Activated CD8-positive, alpha-beta memory T cell treated with anti-CD3 and anti-CD28 coated beads, Interleukin-2, amount 50 U/mL, for 24 hours (primary cell): Measurements from ENCODE around the gene GNG5.
"Not testable (repeated sequence)": the region's sequence is repeated elsewhere in the genome, so short reads cannot be mapped to it uniquely, and the experiment has no call there.

Source experiments
- DNase-seq: peaks from one replicate; pipeline ENCODE4 v3.0.0-alpha.2; 2020; ENCODE audit errors: extremely low read depth

GNG5 gene

DNA sequence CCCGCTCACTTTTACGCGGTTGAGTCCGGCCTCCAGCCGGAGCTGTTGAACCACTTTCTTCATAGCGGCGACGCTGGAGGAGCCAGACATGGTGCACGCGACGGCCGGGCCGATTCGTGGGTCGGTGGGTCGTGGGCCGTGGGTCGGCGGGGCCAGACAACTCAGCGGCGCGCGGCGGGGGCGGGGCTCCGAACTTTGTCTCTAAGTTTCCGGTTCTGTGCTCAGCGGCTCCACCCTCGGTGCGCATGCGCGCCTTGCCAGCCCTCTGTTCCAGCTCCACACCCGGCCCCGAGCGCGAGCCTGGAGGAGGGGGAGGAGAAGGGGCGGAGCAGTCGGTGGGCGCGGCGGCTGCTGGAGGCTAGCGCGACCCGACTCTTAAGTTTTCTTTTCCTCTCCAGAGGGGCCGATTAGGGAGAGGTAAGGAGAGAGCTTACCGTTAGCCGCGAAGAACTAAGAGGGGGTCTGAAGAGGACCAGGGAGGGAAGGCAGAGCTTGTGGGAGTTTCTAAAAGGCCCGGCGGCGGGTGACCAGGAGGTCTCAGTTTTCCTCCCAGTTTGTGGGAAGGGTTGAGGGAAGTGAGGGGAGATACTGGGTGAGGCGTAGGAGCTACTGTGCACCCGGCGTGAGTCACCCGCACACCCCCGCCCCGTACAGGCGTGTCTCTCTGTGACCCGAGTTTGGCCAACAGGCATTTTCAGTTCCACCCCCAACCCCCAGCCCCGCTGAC lies at the start of gene GNG5, which contains the start of gene SPATA1:
Gene GNG5, minus strand, starts transcription at position 580 of the 727 bp plus-strand sequence. Its CDS starts 490 bp downstream, at position 90.
Gene SPATA1, plus strand, starts transcription at position 385 of the 727 bp plus-strand sequence. CDS start 9,974 bp downstream, outside the sequence.
- peak; percentile 95 for DNase-seq

DNA sequence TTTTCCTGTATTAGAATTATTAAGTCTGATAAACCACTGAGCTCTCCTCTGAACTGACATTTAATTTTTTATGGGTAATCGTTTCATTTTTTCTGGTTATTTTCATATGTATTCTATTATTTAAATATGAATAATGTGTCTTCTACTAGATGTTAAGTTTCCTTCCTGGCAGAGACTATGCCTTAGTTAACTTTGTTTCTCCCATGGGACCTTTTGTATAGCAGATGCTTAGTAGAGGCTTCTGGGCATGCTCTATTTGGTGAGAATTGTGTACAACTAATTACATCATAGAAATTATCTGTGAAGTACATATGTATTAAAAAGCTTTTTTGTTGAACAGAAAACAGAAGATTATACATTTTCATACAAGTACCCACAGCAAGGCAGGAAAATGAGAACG lies 44.4 kb upstream of the GNG5 start:
- no peak for DNase-seq

DNA sequence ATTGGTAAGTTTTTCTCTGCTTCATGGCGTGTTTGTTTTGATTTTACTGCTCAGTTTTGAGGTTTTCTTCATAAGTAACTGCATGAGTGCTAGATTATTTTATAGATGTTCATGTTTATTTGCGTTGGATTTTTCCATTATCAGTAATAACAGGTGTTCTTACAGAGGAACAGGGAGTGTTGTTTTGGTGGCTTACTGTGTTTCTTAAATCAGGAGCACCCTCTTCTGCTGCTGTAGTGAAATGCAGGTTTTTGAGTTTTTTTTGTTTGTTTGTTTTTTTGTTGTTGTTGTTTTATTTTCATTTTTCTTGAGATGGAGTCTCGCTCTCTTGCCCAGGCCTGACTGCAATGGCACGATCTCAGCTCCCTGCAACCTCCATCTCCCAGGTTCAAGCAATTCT lies 35.3 kb upstream of the GNG5 start:
- DNase-seq, result no peak

DNA sequence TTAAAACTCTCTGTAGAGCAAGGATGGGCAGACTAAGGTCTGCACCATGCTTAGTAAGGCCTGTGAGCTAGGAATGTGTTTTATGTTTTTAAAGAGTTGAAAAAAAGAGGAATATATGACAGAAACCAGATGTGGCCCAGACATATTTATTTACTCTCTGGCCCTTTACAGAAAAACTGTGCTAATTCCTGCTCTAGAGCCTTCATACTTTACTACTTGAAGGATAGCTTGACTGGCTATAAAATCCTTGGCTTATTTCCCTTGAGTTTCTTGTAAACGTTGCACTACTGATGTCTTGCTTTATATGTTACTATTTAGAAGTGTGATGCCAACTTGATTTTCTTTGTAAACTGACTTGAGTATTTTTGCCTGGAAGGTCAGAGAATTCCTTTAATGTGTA lies 34.4 kb upstream of the GNG5 start:
- DNase-seq, result no peak

DNA sequence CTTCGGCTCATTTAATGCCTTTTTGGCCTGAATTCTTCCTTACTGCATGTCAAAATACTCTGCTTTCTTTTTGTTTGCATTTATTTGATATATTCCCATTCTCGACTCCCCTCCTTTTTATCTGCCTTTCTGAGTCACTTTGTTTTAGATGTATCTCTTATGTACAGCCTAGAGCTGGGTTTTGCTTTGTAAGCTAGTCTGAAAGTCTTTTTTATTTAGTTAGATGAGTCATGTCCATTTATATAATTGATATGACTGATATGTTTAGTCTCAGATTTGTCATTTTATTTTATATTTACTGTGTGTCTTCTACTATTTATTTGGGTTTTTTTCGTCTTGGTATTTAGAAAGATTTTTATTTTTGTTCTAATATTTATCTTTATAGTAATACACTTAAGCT lies 33.6 kb upstream of the GNG5 start:
- DNase-seq, result no peak

DNA sequence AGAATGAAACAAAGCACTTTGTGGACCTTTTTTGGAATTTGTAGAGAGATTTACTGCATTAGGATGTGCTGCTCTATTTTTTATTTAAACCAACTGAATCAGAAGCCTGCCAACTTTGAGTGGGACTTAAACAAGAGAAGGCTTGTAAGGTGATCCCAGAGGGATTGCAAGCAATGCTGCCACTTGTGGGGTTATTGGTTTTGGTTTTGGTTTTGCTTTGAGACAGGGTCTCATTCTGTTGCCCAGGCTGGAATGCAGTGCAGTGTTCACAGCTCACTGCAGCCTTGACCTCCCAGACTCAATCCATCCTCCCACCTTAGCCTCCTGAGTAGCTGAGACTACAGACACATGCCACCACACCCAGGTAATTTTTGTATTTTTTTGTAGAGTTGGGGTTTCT lies 32.2 kb upstream of the GNG5 start:
- DNase-seq, result no peak

DNA sequence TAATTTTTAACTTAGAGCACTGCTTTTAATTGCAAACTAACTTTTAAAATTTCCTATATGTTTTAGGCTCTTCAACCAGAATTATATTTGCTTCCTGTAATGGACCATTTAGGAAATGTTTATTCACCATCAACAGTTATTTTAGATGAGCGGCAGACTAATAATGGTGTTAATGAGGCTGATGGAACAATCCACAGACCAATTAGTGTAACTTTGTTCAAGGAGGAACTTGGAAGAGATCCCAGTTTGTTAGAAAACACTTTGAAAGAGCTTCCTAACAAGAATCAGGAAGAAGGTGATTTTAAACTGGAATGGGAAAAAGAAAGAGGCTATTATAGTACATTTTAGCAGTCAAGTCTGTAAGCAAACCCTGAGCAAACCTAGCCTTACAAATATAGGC lies 19.4 kb upstream of the GNG5 start:
- no peak for DNase-seq

DNA sequence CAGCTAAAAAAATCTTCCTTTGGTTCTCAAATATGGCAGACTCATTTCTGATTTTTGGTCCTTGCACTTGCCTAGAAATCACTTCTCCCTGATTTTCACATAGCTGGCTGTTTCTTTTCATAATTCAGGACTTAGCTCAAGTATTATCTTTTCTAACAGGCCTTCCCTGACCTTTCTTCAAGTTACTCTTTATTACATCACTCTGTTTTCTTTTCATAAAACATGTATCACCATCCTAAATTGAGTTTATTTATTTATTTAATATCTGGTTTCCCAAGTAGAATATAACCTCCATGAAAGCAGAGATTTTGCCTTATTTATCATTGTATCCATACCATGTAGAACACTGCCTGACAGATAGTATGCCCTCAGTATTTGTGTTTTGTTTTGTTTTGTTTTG lies 18.2 kb upstream of the GNG5 start:
- DNase-seq, result no peak

DNA sequence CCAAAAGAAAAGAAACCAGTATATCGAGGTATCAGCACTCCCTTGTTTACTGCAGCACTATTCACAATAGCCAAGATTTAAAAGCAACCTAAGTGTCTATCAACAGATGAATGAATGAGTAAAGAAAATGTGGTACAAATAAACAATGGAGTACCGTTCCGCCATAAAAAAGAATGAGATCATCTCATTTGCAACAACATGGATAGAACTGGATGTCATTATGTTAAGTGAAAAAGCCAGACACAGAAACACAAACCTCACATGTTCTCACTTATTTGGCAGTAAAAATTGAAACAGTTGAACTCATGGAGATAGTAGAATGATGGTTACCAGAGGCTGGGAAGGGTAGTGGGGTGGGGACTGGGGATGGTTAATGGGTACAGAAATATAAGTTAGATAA lies 4.3 kb upstream of the GNG5 start:
- no peak for DNase-seq

DNA sequence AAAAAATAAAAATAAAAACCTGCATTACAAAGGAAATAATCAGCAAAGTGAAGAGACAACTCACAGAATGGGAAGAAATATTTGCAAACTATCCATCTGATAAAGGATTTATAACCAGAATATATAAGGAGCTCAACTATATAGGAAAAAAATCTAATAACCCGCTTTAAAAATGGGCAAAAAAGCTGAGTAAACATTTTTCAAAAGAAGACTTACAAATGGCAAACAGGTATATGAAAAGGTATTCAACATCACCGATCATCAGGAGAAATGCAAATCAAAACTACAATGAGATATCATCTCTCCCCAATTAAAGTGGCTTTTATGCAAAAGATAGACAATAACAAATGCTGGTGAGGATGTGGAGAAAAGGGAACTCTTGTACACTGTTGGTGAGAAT lies 3.8 kb upstream of the GNG5 start:
- no peak for DNase-seq

DNA sequence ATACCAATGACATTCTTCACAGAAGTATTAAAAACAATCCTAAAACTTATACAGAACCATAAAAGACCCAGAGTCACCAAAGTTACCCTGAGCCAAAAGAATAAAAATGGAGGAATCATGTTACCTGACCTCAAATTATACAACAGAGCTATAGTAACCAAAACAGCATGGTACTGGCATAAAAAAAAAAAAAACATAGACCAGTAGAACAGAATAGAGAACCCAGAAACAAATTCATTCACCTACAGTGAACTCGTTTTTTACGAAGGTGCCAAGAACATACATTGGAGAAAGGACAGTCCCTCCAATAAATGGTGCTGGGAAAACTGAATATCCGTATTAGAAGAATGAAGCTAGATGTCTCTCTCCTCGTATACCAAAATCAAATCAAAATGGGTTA lies 2.6 kb upstream of the GNG5 start:
- DNase-seq, result no peak

DNA sequence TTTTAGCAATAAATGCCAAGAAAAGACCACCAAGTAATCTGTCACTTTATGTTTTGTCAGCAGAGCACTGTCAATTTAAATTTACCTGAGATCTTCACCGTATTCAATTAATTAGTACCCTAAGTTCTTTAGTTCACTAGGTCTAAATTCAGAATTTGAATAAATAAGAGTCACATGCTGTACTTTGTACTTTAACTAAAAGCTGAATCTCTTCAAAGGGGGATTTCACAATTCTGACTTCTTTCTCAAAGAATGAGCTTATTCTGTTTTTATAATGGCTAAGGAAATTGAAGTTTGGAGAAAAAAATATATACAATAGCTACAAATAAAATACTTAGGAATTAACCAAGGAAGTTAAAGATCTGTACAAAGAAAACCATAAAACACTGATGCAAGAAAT lies 2.1 kb upstream of the GNG5 start:
- DNase-seq, result no peak

DNA sequence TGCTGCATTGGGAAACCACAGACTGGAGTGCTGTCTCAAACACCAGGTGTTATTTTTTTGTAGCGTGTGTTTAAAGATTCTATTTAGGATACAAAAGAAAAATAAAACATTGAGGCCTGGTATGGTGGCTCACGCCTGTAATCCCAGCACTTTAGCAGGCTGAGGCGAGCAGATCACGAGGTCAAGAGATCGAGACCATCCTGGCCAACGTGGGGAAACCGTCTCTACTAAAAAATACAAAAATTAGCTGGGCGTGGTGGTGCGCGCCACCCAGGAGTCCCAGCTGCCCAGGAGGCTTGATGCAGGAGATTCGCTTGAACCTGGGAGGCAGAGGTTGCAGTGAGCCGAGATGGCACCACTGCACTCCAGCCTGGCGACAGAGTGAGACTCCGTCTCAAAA lies 1.5 kb upstream of the GNG5 start:
- not testable (repeated sequence) for DNase-seq

DNA sequence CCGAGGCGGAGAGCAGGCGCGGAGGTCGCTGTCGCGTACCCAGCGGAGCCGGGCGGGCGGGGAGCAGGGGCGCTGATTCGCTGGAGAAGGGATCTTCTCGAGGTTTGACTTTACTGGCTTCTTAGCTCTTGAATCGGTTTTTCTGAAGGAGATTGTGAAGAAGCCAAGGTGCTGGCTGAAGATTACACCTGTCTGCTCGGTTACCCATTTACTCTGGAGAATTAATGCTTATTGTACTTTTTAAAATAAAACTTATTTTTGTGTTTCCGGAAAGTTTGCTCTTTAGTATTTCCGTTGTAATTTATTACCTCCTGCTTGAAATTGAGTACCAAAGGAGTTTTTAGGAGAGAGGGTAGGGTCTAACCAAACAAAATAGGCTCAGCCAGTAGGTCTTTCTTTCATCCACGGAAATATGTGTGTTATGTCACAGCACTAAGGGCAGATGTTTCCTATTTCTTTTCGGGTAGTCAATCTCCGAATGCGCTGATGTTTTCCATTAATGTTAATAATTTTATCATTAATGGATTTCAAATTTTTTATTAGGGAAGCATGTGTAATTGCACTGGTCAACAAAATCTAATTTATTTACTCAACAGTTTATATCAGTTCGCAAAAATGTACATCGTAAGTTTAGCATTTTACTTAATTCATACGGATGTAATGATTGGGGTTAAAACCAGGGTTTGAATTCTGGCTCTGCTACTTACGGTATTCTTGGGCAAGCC lies 510 bp upstream of the GNG5 start:
- DNase-seq, result no peak

DNA sequence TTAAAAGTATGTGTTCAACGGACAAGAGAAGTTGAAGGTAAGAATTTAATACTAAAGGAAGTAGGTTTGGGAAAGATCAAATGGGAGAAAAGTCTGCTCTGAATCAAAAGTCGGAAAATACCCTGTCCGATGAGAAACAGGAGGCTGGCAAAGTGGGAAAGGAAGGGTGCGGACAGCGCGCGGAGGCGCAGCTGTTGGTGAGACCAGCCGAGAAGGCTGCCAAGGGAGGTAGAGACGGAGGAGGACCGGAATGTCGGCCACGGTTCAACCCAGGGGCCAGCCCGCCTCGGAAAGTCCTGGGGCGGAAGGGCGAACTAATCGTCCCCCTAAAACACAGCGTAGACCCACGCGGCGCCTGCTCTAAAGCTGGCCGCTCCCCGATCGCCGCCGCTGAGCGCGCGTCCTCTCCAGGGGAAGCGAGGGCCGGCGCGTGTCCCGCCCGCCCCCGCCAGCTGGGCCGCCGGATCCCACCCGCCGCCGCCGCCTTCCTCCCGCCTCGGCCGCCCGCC lies 834 bp downstream of the GNG5 start:
- DNase-seq, result peak; percentile 10

DNA sequence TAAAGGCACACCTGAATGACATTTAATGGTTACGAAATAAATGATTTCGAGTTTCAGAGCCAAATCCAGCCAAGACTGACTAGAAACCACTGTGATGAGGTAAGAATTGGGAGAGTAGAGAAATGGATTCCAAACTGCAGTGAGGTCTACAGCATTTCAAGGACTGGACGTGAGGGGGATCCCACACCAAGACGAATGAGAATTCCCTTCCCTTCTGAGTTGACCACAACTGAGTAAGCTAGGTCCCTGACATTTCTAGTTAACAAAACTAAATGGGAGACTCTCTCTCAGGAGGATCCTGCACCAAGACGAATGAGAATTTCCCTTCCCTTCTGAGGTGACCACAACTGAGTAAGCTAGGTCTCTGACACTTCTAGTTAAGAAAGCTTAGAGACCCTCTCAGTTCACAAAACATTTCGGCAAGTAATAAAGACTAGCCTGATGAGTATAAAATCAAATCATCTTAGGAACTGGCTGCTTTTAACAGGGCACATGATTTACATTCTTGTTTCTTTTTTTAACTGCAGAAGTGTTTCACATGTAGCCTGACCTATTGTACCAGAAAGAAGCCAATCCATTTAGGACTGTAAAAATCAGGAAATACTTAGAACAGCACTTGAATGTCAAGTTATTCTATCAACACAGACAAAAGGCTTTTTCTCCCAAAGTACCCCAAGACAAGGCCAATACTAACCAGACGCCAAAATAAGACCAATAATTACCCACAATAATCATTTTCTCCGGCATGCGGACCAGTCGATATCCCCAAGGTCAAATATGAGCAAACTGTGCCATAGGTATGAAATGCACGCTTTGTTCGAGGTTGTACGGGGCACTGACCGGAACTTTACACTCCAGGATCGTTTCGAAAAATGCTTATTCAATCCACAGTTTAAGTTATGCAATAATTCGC lies 1.5 kb downstream of the GNG5 start:
- DNase-seq, result no peak

DNA sequence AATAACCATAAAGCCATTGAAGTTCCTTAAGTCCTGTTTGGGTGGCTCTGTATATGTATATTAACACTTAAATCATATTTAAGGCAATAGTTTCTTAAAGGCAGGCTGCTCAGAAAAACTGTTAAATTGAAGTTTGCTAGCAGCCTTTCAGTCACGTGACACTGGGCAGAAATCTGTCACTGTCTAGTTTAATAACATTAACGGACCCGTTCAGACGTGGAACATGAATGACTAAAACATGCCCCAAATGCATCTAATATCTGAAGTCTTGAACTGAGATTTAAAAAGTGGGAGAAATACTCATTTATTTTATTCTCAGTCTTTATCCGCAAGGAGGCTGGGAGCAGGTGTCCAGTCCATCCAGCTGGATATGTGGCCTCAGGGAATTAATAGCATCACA lies 3.5 kb downstream of the GNG5 start:
- DNase-seq, result no peak

DNA sequence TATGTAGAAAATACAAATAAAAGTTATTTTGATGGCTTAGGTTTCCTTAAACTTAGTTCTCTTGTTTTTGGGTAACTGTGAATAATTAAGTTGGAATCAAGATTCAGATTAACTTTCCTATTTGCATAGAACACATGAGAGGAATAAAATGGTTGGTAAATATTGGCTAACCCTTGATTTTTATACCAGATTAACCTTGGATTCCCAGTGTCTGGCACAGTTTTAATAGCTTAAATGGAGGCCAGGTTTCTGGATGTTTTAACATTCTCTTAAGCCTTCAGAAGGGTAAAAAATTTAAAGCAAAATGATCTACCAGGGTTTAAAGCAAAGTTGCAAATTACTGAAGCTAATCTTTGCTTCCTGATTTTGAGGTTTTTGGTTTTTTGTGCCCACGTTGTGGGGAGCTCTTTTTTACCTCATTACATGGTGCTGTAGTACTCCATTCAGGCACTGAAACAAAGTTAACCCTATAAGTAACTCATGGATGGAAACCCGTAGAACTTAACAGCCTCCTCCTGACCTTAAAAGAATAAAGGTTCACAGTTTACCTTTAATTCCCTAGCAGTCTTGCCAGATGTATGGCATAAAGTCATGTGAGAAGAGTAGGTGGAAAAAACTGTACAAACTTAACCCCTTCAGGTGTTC lies 8.6 kb downstream of the GNG5 start:
- DNase-seq, result no peak

DNA sequence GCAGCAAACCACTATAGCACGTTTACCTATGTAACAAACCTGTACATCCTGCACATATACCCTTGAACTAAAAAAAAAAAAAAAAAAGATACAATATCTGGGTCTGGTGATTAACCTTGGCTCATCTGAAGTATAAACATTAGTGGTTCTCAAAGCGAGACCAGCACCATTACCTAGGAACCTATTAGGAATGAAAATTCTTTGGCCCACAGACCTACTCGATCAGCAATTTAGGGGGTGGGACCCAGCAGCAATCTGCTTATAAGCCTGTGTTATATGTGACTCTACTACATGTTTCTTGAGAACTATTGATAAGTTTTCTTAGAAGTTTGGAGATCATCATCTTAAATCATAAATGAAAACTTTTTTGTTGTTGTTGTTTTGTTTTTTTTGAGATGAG lies 9.9 kb downstream of the GNG5 start:
- no peak for DNase-seq

DNA sequence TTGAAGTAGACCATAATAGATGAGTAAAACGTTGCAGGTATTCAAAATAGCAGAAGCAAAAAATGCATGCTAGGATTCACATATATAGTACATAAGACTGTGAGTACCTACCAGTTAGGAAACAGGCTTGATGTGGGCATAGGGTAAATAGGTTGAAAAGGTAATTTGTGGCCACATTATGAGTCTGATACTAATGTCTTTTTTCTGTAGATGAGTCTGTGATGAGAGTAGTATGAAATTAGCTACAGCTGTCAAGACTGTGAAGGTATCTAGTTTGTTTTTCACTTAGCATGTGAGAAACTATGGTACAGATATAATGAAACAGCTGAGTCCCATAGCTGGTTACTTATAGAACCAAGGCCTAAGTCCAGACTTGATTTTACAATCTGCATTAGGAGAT lies 12.6 kb downstream of the GNG5 start:
- no peak for DNase-seq

DNA sequence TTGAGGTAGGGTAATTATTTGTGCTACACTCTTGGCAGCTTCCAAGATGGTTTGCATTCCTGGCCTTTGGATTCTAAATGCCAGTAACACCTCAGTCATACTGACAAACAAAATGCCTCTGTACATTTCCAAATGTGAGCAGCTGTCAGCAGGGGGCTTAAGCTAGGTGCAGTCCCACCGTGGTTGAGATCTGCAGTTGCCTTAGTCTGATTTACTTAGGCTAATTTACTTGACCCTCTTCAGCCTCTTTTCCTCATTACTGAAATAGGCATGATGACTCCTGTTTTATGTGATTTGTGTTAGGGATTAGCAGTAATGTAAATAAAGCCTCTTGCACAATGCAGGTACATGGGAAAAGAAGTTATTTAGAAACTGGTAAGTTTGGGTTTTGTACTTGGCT lies 13.7 kb downstream of the GNG5 start:
- DNase-seq, result no peak

DNA sequence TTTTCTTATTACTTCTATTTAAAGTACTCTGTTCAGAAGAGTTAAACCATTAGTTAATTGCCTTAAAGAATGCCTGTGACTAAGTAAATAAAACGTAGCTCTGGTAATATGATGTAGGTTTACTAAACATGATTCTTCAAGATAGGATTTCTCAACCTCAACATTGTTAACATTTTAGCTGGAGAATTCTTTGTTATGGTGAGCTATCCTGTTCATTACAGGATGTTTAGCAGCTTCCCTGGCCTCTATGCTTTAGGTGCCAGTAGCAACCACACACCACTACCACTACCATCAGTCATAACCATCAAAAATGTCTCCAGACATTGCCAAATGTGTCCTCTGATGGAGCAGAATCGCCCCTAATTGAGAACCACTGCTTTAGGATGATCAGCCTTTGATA lies 16.6 kb downstream of the GNG5 start:
- no peak for DNase-seq
